GM18517 (cell line): Measurements from ENCODE around the gene CERS3.

Experiments used
- ATAC-seq: cut with Tn5 transposase; IDR thresholded peaks from one replicate; pipeline ENCODE4 v1.9.1; 2021; ENCODE audit warnings: mild to moderate bottlenecking, moderate library complexity; ENCODE audit not compliant: unreplicated experiment

Gene CERS3

GRCh38 chr15:100385300-100386050 lies 143.3 kb downstream of the CERS3 start:
- ATAC-seq: no peak

- no peak for ATAC-seq
Measured at GRCh38 chr15:100384108-100384410, 144.7 kb downstream of the CERS3 start.

- ATAC-seq: no peak
Measured at GRCh38 chr15:100383302-100384107, 145.2 kb downstream of the CERS3 start.

- no peak for ATAC-seq
Measured at GRCh38 chr15:100373942-100374341, 154.8 kb downstream of the CERS3 start.

GRCh38 chr15:100373120-100373896 lies 155.4 kb downstream of the CERS3 start:
- ATAC-seq: no peak

GRCh38 chr15:100372739-100373119 lies 156.0 kb downstream of the CERS3 start:
- ATAC-seq: no peak

GRCh38 chr15:100355342-100355741 lies 173.4 kb downstream of the CERS3 start:
- ATAC-seq: no peak

GRCh38 chr15:100353449-100353848 lies 175.3 kb downstream of the CERS3 start:
- ATAC-seq: no peak

GRCh38 chr15:100350434-100351226 lies 178.1 kb downstream of the CERS3 start:
- no peak for ATAC-seq
